GM23248 (cell line): ENCODE measurements around the gene SRGAP2B. TPM values are rescaled to one million over a fixed set of nuclear protein-coding genes. Genes with fewer than 3 reads are reported as not detected.
"Not testable (repeated sequence)": the region's sequence is repeated elsewhere in the genome, so short reads cannot be mapped to it uniquely, and the experiment has no call there.

Source experiments
- DNase-seq: peaks from one replicate; pipeline ENCODE4 v3.0.0-alpha.2; 2015
- H2AFZ ChIP-seq: fragments of 200-600 bp; sonication (generic); 2 replicates; pipeline ENCODE4 v1.6.1; 2016; ENCODE audit warnings: antibody characterized with exemption
- H3F3A ChIP-seq: fragments of 200-600 bp; sonication (generic); 2 replicates; pipeline ENCODE4 v1.6.1; 2016; ENCODE audit warnings: mild to moderate bottlenecking, antibody characterized with exemption, mixed run types; ENCODE audit not compliant: insufficient read depth
- H3K27ac ChIP-seq: fragments of 200-600 bp; sonication (generic); 2 replicates; pipeline ENCODE4 v1.5.1; 2016; ENCODE audit warnings: mild to moderate bottlenecking
- H3K27me3 ChIP-seq: fragments of 200-600 bp; sonication (generic); replicated peaks from 2 replicates; pipeline ENCODE4 v1.6.1; 2016; ENCODE audit warnings: mild to moderate bottlenecking; ENCODE audit not compliant: insufficient read depth
- H3K36me3 ChIP-seq: fragments of 200-600 bp; sonication (generic); 2 replicates; pipeline ENCODE4 v1.6.1; 2016; ENCODE audit warnings: low read depth, mild to moderate bottlenecking
- H3K4me1 ChIP-seq: fragments of 200-600 bp; sonication (generic); 2 replicates; pipeline ENCODE4 v1.6.1; 2016; ENCODE audit warnings: mild to moderate bottlenecking; ENCODE audit not compliant: insufficient read depth
- H3K4me2 ChIP-seq: fragments of 200-600 bp; sonication (generic); one replicate; pipeline ENCODE4 v1.6.1; 2016; ENCODE audit warnings: mild to moderate bottlenecking; ENCODE audit not compliant: unreplicated experiment
- H3K4me3 ChIP-seq: fragments of 200-600 bp; sonication (generic); 2 replicates; pipeline ENCODE4 v1.5.1; 2016; ENCODE audit warnings: mild to moderate bottlenecking
- H3K79me2 ChIP-seq: fragments of 200-600 bp; sonication (generic); 2 replicates; pipeline ENCODE4 v1.6.1; 2016; ENCODE audit warnings: mild to moderate bottlenecking; ENCODE audit not compliant: insufficient read depth
- H3K9ac ChIP-seq: fragments of 200-600 bp; sonication (generic); 2 replicates; pipeline ENCODE4 v1.6.1; 2016; ENCODE audit warnings: mild to moderate bottlenecking
- H3K9me2 ChIP-seq: fragments of 200-600 bp; sonication (generic); 2 replicates; pipeline ENCODE4 v1.6.1; 2016; ENCODE audit warnings: mixed run types, mild to moderate bottlenecking, moderate library complexity; ENCODE audit not compliant: insufficient read depth
- H3K9me3 ChIP-seq: fragments of 200-600 bp; sonication (generic); one replicate; pipeline ENCODE4 v1.6.1; 2017; ENCODE audit warnings: low read depth
- H4K20me1 ChIP-seq: fragments of 200-600 bp; sonication (generic); 2 replicates; pipeline ENCODE4 v1.6.0; 2016; ENCODE audit not compliant: insufficient read depth
- WGBS, 2 experiments: methylation state at CpG; one replicate each; pipeline ENCODE4 v1.1.6; 2015 to 2017; ENCODE audit warnings: low lambda C conversion rate in 2 of 2, low coverage in 1 of 2; ENCODE audit errors: missing lambda C conversion rate in 2 of 2; 5-methylcytosine and 5-hydroxymethylcytosine counted together
- in situ Hi-C: fragments of 300-500 bp; cut with MboI; formaldehyde crosslinking; loops from 2 replicates; pipeline ENCODE4 v1.15.0; 2020
- polyA plus RNA-seq: library from polyadenylated mRNA; unstranded; fragments of >200 nt; fragmentation: Nextera tagmentation; extraction: Ambion mirVana; gene quantifications from 2 replicates; pipeline ENCODE4 v1.2.1, GENCODE V29; 2016
- total RNA-seq: library from RNA; depleted of rRNA; stranded (reverse); fragments of >200 nt; shearing (Covaris generic); gene quantifications from 2 replicates; pipeline ENCODE4 v1.2.3, GENCODE V29; 2014

SRGAP2B gene
- total and polyA plus RNA-seq, 2 experiments from 2014 or later = 12.8 to 16.1 TPM

DNA sequence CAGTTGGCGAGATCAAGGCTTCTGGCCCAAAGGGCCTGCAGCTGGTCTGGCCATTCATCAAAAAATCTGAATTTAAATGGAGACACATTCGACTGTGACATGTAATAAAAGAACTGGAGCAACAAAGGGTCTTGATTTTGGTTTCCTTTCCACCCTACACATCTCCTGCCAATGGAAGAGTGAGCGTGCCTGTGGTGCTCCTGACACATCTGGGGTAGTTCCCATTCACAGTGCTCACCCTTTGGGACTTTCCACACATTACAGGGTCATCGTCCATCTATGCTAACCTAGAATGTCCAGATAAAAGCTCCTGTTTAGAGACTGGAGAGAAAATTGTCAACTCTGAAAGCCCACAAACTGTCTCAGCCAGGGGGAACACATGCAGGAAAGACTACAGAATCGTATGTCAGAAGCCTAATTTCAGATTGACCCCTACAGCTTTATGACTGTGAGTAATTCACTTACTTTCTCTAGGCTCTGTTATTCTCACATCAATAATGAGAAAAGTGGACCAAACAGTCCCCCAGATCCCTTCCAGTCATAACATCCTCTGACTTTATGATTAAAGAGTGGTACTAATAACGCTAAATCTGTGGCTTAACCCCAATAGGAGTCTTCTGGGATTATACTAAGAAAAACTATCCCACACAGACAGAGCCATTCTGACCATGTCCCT lies 46.8 kb downstream of the SRGAP2B start:
- H3K27ac ChIP-seq, H3K9me2 ChIP-seq, H3K4me1 ChIP-seq, H3K4me3 ChIP-seq, H3K9me3 ChIP-seq, H3F3A ChIP-seq, in situ Hi-C loops, H4K20me1 ChIP-seq, H3K79me2 ChIP-seq, H3K36me3 ChIP-seq, H3K4me2 ChIP-seq, H3K9ac ChIP-seq, H2AFZ ChIP-seq, H3K27me3 ChIP-seq, DNase-seq: not testable (repeated sequence)
- no CpG with 5 or more reads among the region's 6 CpGs for WGBS, 2 experiments

DNA sequence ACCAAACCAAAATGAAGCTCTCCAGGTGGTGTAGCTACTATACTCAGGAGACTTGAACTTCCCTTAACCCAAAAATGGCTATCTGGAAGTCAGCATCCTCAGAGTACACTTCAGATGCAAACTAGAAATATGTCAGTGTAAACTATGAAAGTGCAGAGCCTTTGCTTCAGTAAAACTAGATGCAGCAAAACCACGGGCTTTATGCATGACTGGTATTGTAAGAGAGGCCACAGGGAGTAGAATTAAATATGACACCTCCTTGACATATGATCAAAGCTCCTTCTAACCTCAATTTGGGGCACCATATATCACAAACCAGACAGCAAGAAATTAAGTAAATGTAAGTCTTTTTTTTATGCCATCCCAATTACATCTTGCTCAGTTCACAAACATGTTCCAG lies 47.6 kb downstream of the SRGAP2B start:
- DNase-seq, H4K20me1 ChIP-seq, H3K27me3 ChIP-seq, H3K4me1 ChIP-seq, H2AFZ ChIP-seq, H3K4me2 ChIP-seq, H3F3A ChIP-seq, H3K79me2 ChIP-seq, H3K9me3 ChIP-seq, H3K9me2 ChIP-seq, H3K36me3 ChIP-seq, H3K27ac ChIP-seq, H3K9ac ChIP-seq, H3K4me3 ChIP-seq, in situ Hi-C loops: not testable (repeated sequence)
- WGBS, 2 experiments = no CpG with 5 or more reads among the region's 1 CpG

DNA sequence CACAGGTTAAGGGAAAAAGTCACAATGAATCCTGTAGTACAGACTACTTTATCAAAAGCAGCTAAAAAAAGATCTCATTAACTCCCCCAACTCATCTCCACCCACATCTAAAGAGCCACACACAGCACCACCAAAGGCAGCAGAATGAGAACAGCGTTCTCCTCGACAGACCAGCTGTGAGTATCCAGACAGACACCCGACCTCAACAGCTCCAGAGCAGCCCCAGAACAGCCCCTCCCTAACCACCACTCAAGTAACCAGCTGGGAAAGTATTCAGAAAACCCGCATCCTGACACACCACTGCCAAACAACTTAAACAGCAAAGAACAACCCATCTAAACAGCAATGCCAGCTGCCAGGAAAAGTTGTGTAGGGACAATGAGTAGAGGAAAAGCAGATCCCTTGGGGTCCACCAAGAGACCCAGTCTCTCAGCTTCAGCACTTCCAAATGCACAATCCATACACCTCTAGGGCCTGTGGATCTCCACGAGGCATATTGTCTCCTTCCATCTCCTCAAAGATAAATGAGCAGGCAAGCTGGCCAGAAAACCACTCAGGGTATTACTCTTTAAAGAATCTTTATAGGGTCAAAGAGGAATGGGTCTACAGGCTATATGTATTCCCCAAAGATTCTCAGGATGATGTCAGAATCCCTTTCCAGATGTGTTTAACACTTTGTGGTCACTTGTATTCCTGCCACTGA lies 49.4 kb downstream of the SRGAP2B start:
- H3K9me2 ChIP-seq, in situ Hi-C loops, H3K27ac ChIP-seq, H3K27me3 ChIP-seq, H4K20me1 ChIP-seq, H3K4me2 ChIP-seq, H3K36me3 ChIP-seq, H3K9me3 ChIP-seq, DNase-seq, H3K4me3 ChIP-seq, H3F3A ChIP-seq, H3K79me2 ChIP-seq, H3K4me1 ChIP-seq, H3K9ac ChIP-seq, H2AFZ ChIP-seq: not testable (repeated sequence)
- WGBS, 2 experiments = no CpG with 5 or more reads among the region's 5 CpGs

DNA sequence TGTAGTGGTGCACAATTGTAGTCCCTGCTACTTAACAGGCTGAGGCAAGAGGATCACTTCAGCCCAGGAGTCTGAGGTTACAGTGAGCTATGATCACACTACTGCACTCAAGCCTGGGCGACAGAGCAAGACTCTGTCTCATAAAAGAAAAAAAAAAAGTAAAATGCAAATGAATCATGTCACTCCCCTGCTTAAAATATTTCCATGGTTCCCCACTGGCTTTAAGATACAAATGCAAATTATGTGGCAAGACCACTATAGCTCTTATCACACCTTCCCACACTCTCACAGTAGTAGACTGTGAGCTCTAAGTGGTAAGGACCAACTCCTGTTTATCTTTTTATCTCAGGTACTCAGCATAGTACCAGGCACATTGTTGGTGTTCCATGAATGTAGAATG lies 53.6 kb downstream of the SRGAP2B start:
- DNase-seq = not testable (repeated sequence)
- WGBS, 2 experiments = no CpG with 5 or more reads among the region's 1 CpG

DNA sequence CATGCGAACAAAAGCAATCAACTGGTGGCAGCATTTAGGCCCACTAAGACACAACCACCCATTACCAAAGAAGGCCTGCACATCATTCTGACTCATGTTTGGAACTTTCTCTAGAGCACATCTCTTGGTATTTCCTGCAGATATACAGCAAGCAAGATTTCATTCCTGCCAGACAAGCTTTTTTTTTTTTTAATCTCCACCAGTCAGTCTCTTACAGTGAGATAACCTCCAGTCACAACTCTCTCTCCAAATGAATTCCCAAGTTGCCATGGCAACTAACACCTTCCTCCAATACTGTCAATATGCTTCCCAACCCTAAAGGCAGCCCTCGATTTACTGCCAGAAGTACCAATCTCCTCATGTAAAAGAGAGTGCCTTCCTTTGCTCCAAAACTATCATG lies 59.1 kb downstream of the SRGAP2B start:
- H4K20me1 ChIP-seq, H3K9me2 ChIP-seq, H3K4me1 ChIP-seq, H3K27me3 ChIP-seq, H3K4me3 ChIP-seq, H3K79me2 ChIP-seq, DNase-seq, H3K9me3 ChIP-seq, H3K36me3 ChIP-seq, H3K27ac ChIP-seq, H2AFZ ChIP-seq, H3F3A ChIP-seq, in situ Hi-C loops, H3K4me2 ChIP-seq, H3K9ac ChIP-seq: not testable (repeated sequence)
- 13 to 38% methylated on average over 1 to 2 of the region's 2 CpGs for WGBS, 2 experiments

More for the DNA sequence above, 53.6 kb downstream of the SRGAP2B start:
- H4K20me1 ChIP-seq, H3K4me3 ChIP-seq, H3K27ac ChIP-seq, H3K4me2 ChIP-seq, H3F3A ChIP-seq, in situ Hi-C loops, H3K79me2 ChIP-seq, H3K9ac ChIP-seq, H3K36me3 ChIP-seq, H3K9me3 ChIP-seq, H3K9me2 ChIP-seq, H2AFZ ChIP-seq, H3K27me3 ChIP-seq, H3K4me1 ChIP-seq: not testable (repeated sequence)

DNA sequence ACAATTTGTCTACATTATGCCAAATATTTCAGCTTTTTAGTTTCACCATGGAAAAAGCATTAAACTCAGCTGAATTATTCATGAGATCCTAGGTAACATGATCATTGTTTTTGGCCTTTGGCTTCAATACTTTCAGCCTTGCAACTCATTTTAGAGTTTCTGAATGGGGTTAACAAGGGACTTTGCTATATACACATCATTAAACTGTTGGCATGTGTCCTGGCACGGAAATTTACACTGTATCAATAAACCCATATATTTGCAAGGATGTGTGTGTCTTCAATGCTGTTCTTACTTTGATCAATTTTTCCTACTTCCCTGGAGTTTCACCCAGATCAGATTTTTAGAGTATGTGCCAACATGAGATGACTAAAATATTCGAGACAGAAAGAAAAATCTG lies 61.6 kb downstream of the SRGAP2B start:
- no CpG with 5 or more reads among the region's 2 CpGs for WGBS, 2 experiments
- H3K9ac ChIP-seq, H2AFZ ChIP-seq, H3K4me2 ChIP-seq, H3K4me1 ChIP-seq, H3K9me2 ChIP-seq, H3K27me3 ChIP-seq, DNase-seq, H3K79me2 ChIP-seq, H3K9me3 ChIP-seq, H3K4me3 ChIP-seq, H3F3A ChIP-seq, H3K36me3 ChIP-seq, H3K27ac ChIP-seq, H4K20me1 ChIP-seq, in situ Hi-C loops: not testable (repeated sequence)

DNA sequence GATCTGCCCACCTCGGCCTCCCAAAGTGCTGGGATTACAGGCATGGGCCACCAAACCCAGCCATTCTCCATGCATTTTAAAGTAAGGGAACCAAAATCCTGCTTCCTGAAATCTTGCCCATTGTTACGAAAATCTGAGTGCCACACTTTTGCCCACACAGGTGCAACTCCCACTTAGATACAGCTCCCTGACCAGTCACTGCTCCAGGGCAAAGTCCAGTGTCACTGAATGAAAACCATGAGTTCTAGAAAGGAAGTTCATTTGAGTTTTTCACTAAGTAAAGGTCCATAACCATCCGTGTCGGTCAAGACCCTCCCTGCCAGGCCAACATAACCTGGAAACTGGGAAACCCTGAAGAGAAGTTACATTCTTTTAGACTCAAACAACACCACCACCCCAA lies 67.9 kb downstream of the SRGAP2B start:
- H3K79me2 ChIP-seq, H3K4me3 ChIP-seq, H3K9me2 ChIP-seq, H4K20me1 ChIP-seq, H3K4me2 ChIP-seq, in situ Hi-C loops, H3K27ac ChIP-seq, H3K9me3 ChIP-seq, H3K36me3 ChIP-seq, DNase-seq, H3K9ac ChIP-seq, H3K27me3 ChIP-seq, H2AFZ ChIP-seq, H3F3A ChIP-seq, H3K4me1 ChIP-seq: not testable (repeated sequence)
- WGBS, 2 experiments = no CpG with 5 or more reads among the region's 4 CpGs

DNA sequence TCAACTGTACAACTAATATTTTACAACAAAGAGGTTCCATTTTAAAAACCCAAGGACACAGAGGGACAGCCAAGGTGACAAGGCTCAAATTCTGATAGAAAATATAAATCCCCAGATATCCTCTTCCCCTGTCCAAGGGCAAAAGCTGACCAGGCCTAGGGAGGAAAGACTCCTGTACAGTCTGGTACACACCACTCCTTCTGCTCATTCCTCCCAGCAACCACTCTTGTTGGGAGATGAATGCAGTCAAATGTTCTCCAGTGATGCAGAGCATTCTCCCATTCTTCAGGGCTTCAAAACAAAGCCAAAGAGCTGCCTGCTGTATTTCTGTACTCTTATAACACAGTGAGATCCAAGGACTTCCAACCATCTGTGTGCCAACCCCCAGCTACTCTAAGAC lies 69.8 kb downstream of the SRGAP2B start:
- H3K9ac ChIP-seq, H4K20me1 ChIP-seq, H3K27me3 ChIP-seq, H3K36me3 ChIP-seq, H3K4me3 ChIP-seq, H2AFZ ChIP-seq, H3K4me1 ChIP-seq, DNase-seq, H3K27ac ChIP-seq, H3F3A ChIP-seq, H3K4me2 ChIP-seq, H3K79me2 ChIP-seq, in situ Hi-C loops, H3K9me2 ChIP-seq, H3K9me3 ChIP-seq: not testable (repeated sequence)
